SK-N-SH treated with all-trans-retinoic acid at 6 μM for 48 hours (cell line): ENCODE results near the gene MTNR1A.

Source experiments
- ARNTL ChIP-seq: fragments of 450-650 bp; formaldehyde crosslinking; IDR thresholded peaks from 2 replicates; pipeline ENCODE4 v1.5.0; 2020; ENCODE audit warnings: low read depth, mild to moderate bottlenecking, moderate library complexity, borderline replicate concordance
- BACH2 ChIP-seq: fragments of 250-450 bp; sonication (Bioruptor Pico); IDR thresholded peaks from 2 replicates; pipeline ENCODE4 v1.9.0; 2021; ENCODE audit warnings: mild to moderate bottlenecking, borderline replicate concordance
- RARB ChIP-seq: fragments of 250-450 bp; sonication (Bioruptor Pico); IDR thresholded peaks from 2 replicates; pipeline ENCODE4 v1.8.0; 2021; ENCODE audit warnings: mild to moderate bottlenecking, moderate library complexity
- TF ChIP-seq, protein P1 (sequence below): fragments of 250-450 bp; sonication (Bioruptor Pico); IDR thresholded peaks from 2 replicates; pipeline ENCODE4 v1.8.0; 2020; ENCODE audit warnings: mild to moderate bottlenecking, moderate library complexity, borderline replicate concordance

GRCh38 chr4:186514271-186514950 is 41.0 kb downstream of the MTNR1A start:
- TF ChIP-seq ARNTL (CRISPR knock-in tag) (no peak), RARB (CRISPR knock-in tag) (no peak), BACH2 (CRISPR knock-in tag) (no peak)
- TF ChIP-seq, protein P1, sequence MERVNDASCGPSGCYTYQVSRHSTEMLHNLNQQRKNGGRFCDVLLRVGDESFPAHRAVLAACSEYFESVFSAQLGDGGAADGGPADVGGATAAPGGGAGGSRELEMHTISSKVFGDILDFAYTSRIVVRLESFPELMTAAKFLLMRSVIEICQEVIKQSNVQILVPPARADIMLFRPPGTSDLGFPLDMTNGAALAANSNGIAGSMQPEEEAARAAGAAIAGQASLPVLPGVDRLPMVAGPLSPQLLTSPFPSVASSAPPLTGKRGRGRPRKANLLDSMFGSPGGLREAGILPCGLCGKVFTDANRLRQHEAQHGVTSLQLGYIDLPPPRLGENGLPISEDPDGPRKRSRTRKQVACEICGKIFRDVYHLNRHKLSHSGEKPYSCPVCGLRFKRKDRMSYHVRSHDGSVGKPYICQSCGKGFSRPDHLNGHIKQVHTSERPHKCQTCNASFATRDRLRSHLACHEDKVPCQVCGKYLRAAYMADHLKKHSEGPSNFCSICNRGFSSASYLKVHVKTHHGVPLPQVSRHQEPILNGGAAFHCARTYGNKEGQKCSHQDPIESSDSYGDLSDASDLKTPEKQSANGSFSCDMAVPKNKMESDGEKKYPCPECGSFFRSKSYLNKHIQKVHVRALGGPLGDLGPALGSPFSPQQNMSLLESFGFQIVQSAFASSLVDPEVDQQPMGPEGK, result no peak
